Nephron progenitor cell (in vitro differentiated cells): ENCODE measurements around the gene TMC8.

Source experiments
- DNase-seq: peaks from one replicate; pipeline ENCODE4 v3.0.0; 2021
- H3K27ac Mint-ChIP-seq: 2 replicates; pipeline ENCODE4 v1.8.0; 2021; ENCODE audit warnings: mild to moderate bottlenecking, moderate library complexity, mixed read lengths
- H3K27me3 Mint-ChIP-seq: 2 replicates; pipeline ENCODE4 v1.8.0; 2021; ENCODE audit warnings: mild to moderate bottlenecking, low read depth, mixed read lengths; ENCODE audit not compliant: poor library complexity
- H3K36me3 Mint-ChIP-seq: 2 replicates; pipeline ENCODE4 v1.8.0; 2021; ENCODE audit warnings: low read depth, mixed read lengths
- H3K4me1 Mint-ChIP-seq: 2 replicates; pipeline ENCODE4 v1.8.0; 2021; ENCODE audit warnings: mixed read lengths
- H3K4me3 Mint-ChIP-seq: 2 replicates; pipeline ENCODE4 v1.8.0; 2021; ENCODE audit warnings: mild to moderate bottlenecking, moderate library complexity, mixed read lengths
- H3K9me3 Mint-ChIP-seq: 2 replicates; pipeline ENCODE4 v1.8.0; 2021; ENCODE audit warnings: mild to moderate bottlenecking, moderate library complexity, mixed read lengths
- CTCF ChIP-seq: fragments of 200-600 bp; sonication (generic); IDR thresholded peaks from 2 replicates; pipeline ENCODE4 v1.5.0; 2021; ENCODE audit warnings: antibody characterized with exemption

Gene TMC8

GRCh38 chr17:78107976-78108725, 22.4 kb upstream of the TMC8 start:
- no peak for TF ChIP-seq CTCF
- no peak for DNase-seq
- Mint-ChIP-seq H3K36me3 (peaks cover 57% of the 10 kb centered on the region), H3K4me3 (no peak overlapping the region), H3K27ac (no peak overlapping the region), H3K9me3 (no peaks in the 10 kb centered on the region), H3K4me1 (peaks cover 23% of the 10 kb centered on the region), H3K27me3 (no peaks in the 10 kb centered on the region)

- no peak for TF ChIP-seq CTCF
- DNase-seq: no peak
- Mint-ChIP-seq H3K36me3 (peaks cover 57% of the 10 kb centered on the region), H3K9me3 (no peaks in the 10 kb centered on the region), H3K4me1 (peaks cover 23% of the 10 kb centered on the region), H3K27ac (no peak overlapping the region), H3K4me3 (no peak overlapping the region), H3K27me3 (no peaks in the 10 kb centered on the region)
Observed at GRCh38 chr17:78108726-78109488, 21.7 kb upstream of the TMC8 start.

GRCh38 chr17:78109489-78109761, 21.1 kb upstream of the TMC8 start:
- peaks cover 58% of the 10 kb centered on the region for H3K36me3 Mint-ChIP-seq
- DNase-seq: no peak
- peaks cover 28% of the 10 kb centered on the region for H3K4me1 Mint-ChIP-seq
- no peaks in the 10 kb centered on the region for H3K9me3 Mint-ChIP-seq
- no peak overlapping the region for H3K4me3 Mint-ChIP-seq
- H3K27me3 Mint-ChIP-seq: no peaks in the 10 kb centered on the region
- no peak for TF ChIP-seq CTCF
- no peak overlapping the region for H3K27ac Mint-ChIP-seq

GRCh38 chr17:78110363-78111015, 20.1 kb upstream of the TMC8 start:
- Mint-ChIP-seq H3K36me3 (peaks cover 51% of the 10 kb centered on the region), H3K27ac (peak overlapping the region; percentile 87), H3K9me3 (no peaks in the 10 kb centered on the region), H3K4me3 (no peak overlapping the region), H3K4me1 (peaks cover 23% of the 10 kb centered on the region), H3K27me3 (no peaks in the 10 kb centered on the region)
- no peak for DNase-seq
- no peak for TF ChIP-seq CTCF

- H3K4me3 Mint-ChIP-seq: no peak overlapping the region
- no peak overlapping the region for H3K27ac Mint-ChIP-seq
- no peak for DNase-seq
- H3K27me3 Mint-ChIP-seq: no peaks in the 10 kb centered on the region
- no peak for TF ChIP-seq CTCF
- peaks cover 51% of the 10 kb centered on the region for H3K36me3 Mint-ChIP-seq
- peaks cover 23% of the 10 kb centered on the region for H3K4me1 Mint-ChIP-seq
- H3K9me3 Mint-ChIP-seq: no peaks in the 10 kb centered on the region
Observed at GRCh38 chr17:78111016-78111726, 19.4 kb upstream of the TMC8 start.
